ENCODE measurements around the gene NSG2.

DNA sequence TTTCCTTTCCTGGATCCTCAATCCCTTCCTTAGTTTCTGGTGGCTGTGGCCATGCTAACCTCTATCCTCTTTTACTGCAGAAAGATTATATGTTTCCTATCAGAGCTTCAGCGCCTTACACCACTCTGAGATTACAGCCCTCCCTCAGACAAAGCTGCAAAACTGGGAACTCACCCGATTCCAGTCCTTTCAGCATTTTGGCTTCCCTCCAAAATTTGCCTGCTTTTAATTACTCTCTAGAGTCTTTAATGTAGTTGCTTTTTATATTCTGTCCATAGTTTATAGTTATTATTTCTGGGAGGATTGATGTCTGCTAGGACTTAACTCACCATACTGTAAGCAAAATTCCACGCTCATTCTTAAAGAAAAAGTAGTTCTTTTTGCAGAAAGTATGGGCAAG is 110.2 kb downstream of the NSG2 start:
- TF ChIP-seq, protein P1, sequence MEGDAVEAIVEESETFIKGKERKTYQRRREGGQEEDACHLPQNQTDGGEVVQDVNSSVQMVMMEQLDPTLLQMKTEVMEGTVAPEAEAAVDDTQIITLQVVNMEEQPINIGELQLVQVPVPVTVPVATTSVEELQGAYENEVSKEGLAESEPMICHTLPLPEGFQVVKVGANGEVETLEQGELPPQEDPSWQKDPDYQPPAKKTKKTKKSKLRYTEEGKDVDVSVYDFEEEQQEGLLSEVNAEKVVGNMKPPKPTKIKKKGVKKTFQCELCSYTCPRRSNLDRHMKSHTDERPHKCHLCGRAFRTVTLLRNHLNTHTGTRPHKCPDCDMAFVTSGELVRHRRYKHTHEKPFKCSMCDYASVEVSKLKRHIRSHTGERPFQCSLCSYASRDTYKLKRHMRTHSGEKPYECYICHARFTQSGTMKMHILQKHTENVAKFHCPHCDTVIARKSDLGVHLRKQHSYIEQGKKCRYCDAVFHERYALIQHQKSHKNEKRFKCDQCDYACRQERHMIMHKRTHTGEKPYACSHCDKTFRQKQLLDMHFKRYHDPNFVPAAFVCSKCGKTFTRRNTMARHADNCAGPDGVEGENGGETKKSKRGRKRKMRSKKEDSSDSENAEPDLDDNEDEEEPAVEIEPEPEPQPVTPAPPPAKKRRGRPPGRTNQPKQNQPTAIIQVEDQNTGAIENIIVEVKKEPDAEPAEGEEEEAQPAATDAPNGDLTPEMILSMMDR (IDR thresholded peaks at IDR 0.05) = no peak
- no peak for TF ChIP-seq POLR2A (IDR thresholded peaks at IDR 0.05)
